Measurements from ENCODE around the gene AMH.
A peak's percentile ranks its signal among the peaks of the same experiment; 100 is the strongest.

The AMH gene

GRCh38 chr19:2255982-2256685 is 7.0 kb downstream of the AMH start, which contains the start of gene JSRP1:
JSRP1 (minus strand) TSS chr19:2256417; CDS start chr19:2255314, 1,103 bp downstream.
- H3K4me2 ChIP-seq (ENCODE audit: insufficient read depth, low read length, poor library complexity, severe bottlenecking), result no peak within 1 kb of the TSS
- H2BK120ac ChIP-seq (ENCODE audit: low read depth, low read length), result no peak within 1 kb of the TSS
- H3K14ac ChIP-seq (ENCODE audit: low read length), result peak within 1 kb of the TSS; percentile 56
- H4K91ac ChIP-seq (ENCODE audit: low read depth, low read length, poor library complexity), result peak within 1 kb of the TSS; percentile 64
- H2BK12ac ChIP-seq (ENCODE audit: low read length), result peak within 1 kb of the TSS; percentile 73
- peak within 1 kb of the TSS; percentile 76 for H3K4ac ChIP-seq (ENCODE audit: low read length)
- no peak within 1 kb of the TSS for H3K4me3 ChIP-seq (ENCODE audit: low read length in 2 of 2)
- no peak within 1 kb of the TSS for H4K8ac ChIP-seq (ENCODE audit: low read depth, low read length)
- H2AFZ ChIP-seq (ENCODE audit: low read length), result no peak within 1 kb of the TSS
- H3K79me1 ChIP-seq (ENCODE audit: low read depth, low read length), result no peaks in the 10 kb centered on the region
- peak within 1 kb of the TSS; percentile 60 for H3K9ac ChIP-seq (ENCODE audit: low read depth, low read length, poor library complexity)
- peak within 1 kb of the TSS; percentile 48 for H3K18ac ChIP-seq (ENCODE audit: low read length)
- no peak within 1 kb of the TSS for H3K23ac ChIP-seq (ENCODE audit: low read depth, low read length, poor library complexity)
- DNase-seq (ENCODE audit: low spot score), result no peak
- no peak within 1 kb of the TSS for H2BK5ac ChIP-seq (ENCODE audit: low read length)
- no peaks in the 10 kb centered on the region for H3K36me3 ChIP-seq (replicated peaks in 1 of 2; ENCODE audit: control insufficient read depth in 2 of 2, insufficient read depth in 2 of 2, low read length in 2 of 2)
- H2BK15ac ChIP-seq (ENCODE audit: low read length), result peak within 1 kb of the TSS; percentile 85
- no CpG with 5 or more reads among the region's 24 CpGs for WGBS, 2 donors (ENCODE audit: extremely low coverage in 2 of 2, insufficient read length in 2 of 2, insufficient replicate concordance in 1 of 2)
- H2AK5ac ChIP-seq (ENCODE audit: low read depth, low read length), result peak within 1 kb of the TSS; percentile 99
- H3K27ac ChIP-seq (replicated peaks; ENCODE audit: low read length), result no peak within 1 kb of the TSS
- peaks cover 2 to 24% (median 3%) of the 10 kb centered on the region in 3 experiments for H3K27me3 ChIP-seq (ENCODE audit: control insufficient read depth in 3 of 3, insufficient read depth in 3 of 3, low read depth in 1 of 3, low read length in 3 of 3)
- peaks cover 0 to 12% of the 10 kb centered on the region in 2 donors for H3K4me1 ChIP-seq (ENCODE audit: control insufficient read depth in 2 of 2, insufficient read depth in 1 of 2, low read depth in 1 of 2, low read length in 2 of 2)
- H3K9me3 ChIP-seq (replicated peaks in 1 of 2; ENCODE audit: control insufficient read depth in 2 of 2, insufficient read depth in 1 of 2, low read depth in 1 of 2, low read length in 2 of 2), result peaks cover 0 to 6% of the 10 kb centered on the region in 2 donors

GRCh38 chr19:2259336-2259735 is 10.2 kb downstream of the AMH start:
- Histone ChIP-seq H4K8ac (ENCODE audit: low read depth, low read length) (no peak overlapping the region), H2BK5ac (ENCODE audit: low read length) (no peak overlapping the region), H3K27me3 (ENCODE audit: control insufficient read depth in 3 of 3, insufficient read depth in 3 of 3, low read depth in 1 of 3, low read length in 3 of 3) (no peaks in the 10 kb centered on the region), H2AFZ (ENCODE audit: low read length) (no peak overlapping the region), H3K27ac (replicated peaks; ENCODE audit: low read length) (no peak overlapping the region), H3K36me3 (replicated peaks in 1 of 2; ENCODE audit: control insufficient read depth in 2 of 2, insufficient read depth in 2 of 2, low read length in 2 of 2) (no peaks in the 10 kb centered on the region), H3K4me3 (ENCODE audit: low read length in 2 of 2) (no peak overlapping the region), H3K14ac (ENCODE audit: low read length) (peak overlapping the region; percentile 38), H3K18ac (ENCODE audit: low read length) (no peak overlapping the region), H3K4ac (ENCODE audit: low read length) (no peak overlapping the region), H3K4me1 (ENCODE audit: control insufficient read depth in 2 of 2, insufficient read depth in 1 of 2, low read depth in 1 of 2, low read length in 2 of 2) (peaks cover 0 to 2% of the 10 kb centered on the region in 2 donors), H2AK5ac (ENCODE audit: low read depth, low read length) (no peak overlapping the region), H2BK15ac (ENCODE audit: low read length) (no peak overlapping the region), H3K9me3 (replicated peaks in 1 of 2; ENCODE audit: control insufficient read depth in 2 of 2, insufficient read depth in 1 of 2, low read depth in 1 of 2, low read length in 2 of 2) (peaks cover 0 to 3% of the 10 kb centered on the region in 2 donors), H3K4me2 (ENCODE audit: insufficient read depth, low read length, poor library complexity, severe bottlenecking) (no peak overlapping the region), H2BK120ac (ENCODE audit: low read depth, low read length) (no peak overlapping the region), H2BK12ac (ENCODE audit: low read length) (no peak overlapping the region), H4K91ac (ENCODE audit: low read depth, low read length, poor library complexity) (no peak overlapping the region), H3K9ac (ENCODE audit: low read depth, low read length, poor library complexity) (no peak overlapping the region), H3K79me1 (ENCODE audit: low read depth, low read length) (no peaks in the 10 kb centered on the region), H3K23ac (ENCODE audit: low read depth, low read length, poor library complexity) (no peak overlapping the region)
- no CpG with 5 or more reads among the region's 5 CpGs for WGBS, 2 donors (ENCODE audit: extremely low coverage in 2 of 2, insufficient read length in 2 of 2, insufficient replicate concordance in 1 of 2)
- DNase-seq (ENCODE audit: low spot score), result no peak

- Histone ChIP-seq H3K9me3 (replicated peaks in 1 of 2; ENCODE audit: control insufficient read depth in 2 of 2, insufficient read depth in 1 of 2, low read depth in 1 of 2, low read length in 2 of 2) (peaks cover 0 to 3% of the 10 kb centered on the region in 2 donors), H2BK5ac (ENCODE audit: low read length) (no peak overlapping the region), H3K9ac (ENCODE audit: low read depth, low read length, poor library complexity) (no peak overlapping the region), H3K36me3 (replicated peaks in 1 of 2; ENCODE audit: control insufficient read depth in 2 of 2, insufficient read depth in 2 of 2, low read length in 2 of 2) (no peaks in the 10 kb centered on the region), H4K8ac (ENCODE audit: low read depth, low read length) (no peak overlapping the region), H3K14ac (ENCODE audit: low read length) (no peak overlapping the region), H2BK120ac (ENCODE audit: low read depth, low read length) (no peak overlapping the region), H2AFZ (ENCODE audit: low read length) (no peak overlapping the region), H3K18ac (ENCODE audit: low read length) (no peak overlapping the region), H4K91ac (ENCODE audit: low read depth, low read length, poor library complexity) (no peak overlapping the region), H3K4me3 (ENCODE audit: low read length in 2 of 2) (no peak overlapping the region), H3K27me3 (ENCODE audit: control insufficient read depth in 3 of 3, insufficient read depth in 3 of 3, low read depth in 1 of 3, low read length in 3 of 3) (no peaks in the 10 kb centered on the region), H3K4me2 (ENCODE audit: insufficient read depth, low read length, poor library complexity, severe bottlenecking) (no peak overlapping the region), H3K23ac (ENCODE audit: low read depth, low read length, poor library complexity) (no peak overlapping the region), H3K4ac (ENCODE audit: low read length) (no peak overlapping the region), H2BK15ac (ENCODE audit: low read length) (no peak overlapping the region), H2AK5ac (ENCODE audit: low read depth, low read length) (no peak overlapping the region), H3K79me1 (ENCODE audit: low read depth, low read length) (no peaks in the 10 kb centered on the region), H2BK12ac (ENCODE audit: low read length) (no peak overlapping the region), H3K4me1 (ENCODE audit: control insufficient read depth in 2 of 2, insufficient read depth in 1 of 2, low read depth in 1 of 2, low read length in 2 of 2) (peaks cover 0 to 2% of the 10 kb centered on the region in 2 donors), H3K27ac (replicated peaks; ENCODE audit: low read length) (no peak overlapping the region)
- WGBS, 2 donors (ENCODE audit: extremely low coverage in 2 of 2, insufficient read length in 2 of 2, insufficient replicate concordance in 1 of 2), result no CpG with 5 or more reads among the region's 11 CpGs
- no peak for DNase-seq (ENCODE audit: low spot score)
These were observed 11.2 kb downstream of the AMH start for GRCh38 chr19:2260341-2260805.

DNA sequence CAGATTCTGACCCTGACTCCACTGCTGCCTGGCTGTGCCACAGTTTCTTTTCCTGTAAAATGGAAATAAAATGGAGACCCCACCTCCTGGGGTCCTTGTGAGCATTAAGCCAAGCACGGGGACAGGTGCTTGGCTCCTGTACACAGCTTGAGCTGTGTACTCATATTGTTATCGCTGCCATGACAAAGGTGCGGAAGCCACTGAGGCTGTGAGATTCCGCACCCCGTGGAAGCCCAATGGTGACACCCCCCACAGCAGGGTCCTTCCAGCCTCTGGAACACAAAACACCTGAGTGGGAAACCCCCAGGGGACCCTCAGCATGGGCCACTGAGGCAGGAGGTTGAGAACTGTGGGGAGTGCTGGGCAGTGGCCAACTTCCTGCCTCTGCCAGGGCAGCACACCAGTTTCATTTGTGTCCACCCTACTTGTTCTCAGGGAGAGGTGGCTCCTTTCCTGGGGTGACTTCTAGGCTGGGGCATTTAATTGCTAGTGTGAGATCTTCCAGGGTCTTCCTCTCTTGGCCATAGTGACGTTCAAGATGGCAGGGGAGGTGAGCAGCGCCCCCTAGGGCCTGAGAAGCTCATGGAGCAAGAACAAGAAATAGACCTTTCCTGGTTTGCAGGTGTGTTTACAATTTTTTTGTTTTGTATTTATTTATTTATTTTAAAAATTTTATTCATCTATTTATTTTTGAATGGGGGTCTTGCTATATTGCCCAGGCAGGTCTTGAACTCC is 12.5 kb downstream of the AMH start:
- Histone ChIP-seq H2BK12ac (ENCODE audit: low read length) (no peak overlapping the region), H3K4me3 (ENCODE audit: low read length in 2 of 2) (no peak overlapping the region), H4K91ac (ENCODE audit: low read depth, low read length, poor library complexity) (no peak overlapping the region), H3K27ac (replicated peaks; ENCODE audit: low read length) (no peak overlapping the region), H3K27me3 (ENCODE audit: control insufficient read depth in 3 of 3, insufficient read depth in 3 of 3, low read depth in 1 of 3, low read length in 3 of 3) (no peaks in the 10 kb centered on the region), H3K23ac (ENCODE audit: low read depth, low read length, poor library complexity) (no peak overlapping the region), H3K4ac (ENCODE audit: low read length) (no peak overlapping the region), H3K36me3 (replicated peaks in 1 of 2; ENCODE audit: control insufficient read depth in 2 of 2, insufficient read depth in 2 of 2, low read length in 2 of 2) (no peaks in the 10 kb centered on the region), H3K4me2 (ENCODE audit: insufficient read depth, low read length, poor library complexity, severe bottlenecking) (no peak overlapping the region), H3K14ac (ENCODE audit: low read length) (no peak overlapping the region), H4K8ac (ENCODE audit: low read depth, low read length) (no peak overlapping the region), H3K18ac (ENCODE audit: low read length) (peak overlapping the region; percentile 52), H2BK15ac (ENCODE audit: low read length) (no peak overlapping the region), H3K9me3 (replicated peaks in 1 of 2; ENCODE audit: control insufficient read depth in 2 of 2, insufficient read depth in 1 of 2, low read depth in 1 of 2, low read length in 2 of 2) (peaks cover 0 to 3% of the 10 kb centered on the region in 2 donors), H2BK5ac (ENCODE audit: low read length) (no peak overlapping the region), H2AFZ (ENCODE audit: low read length) (peak overlapping the region; percentile 49), H2BK120ac (ENCODE audit: low read depth, low read length) (no peak overlapping the region), H3K79me1 (ENCODE audit: low read depth, low read length) (no peaks in the 10 kb centered on the region), H3K9ac (ENCODE audit: low read depth, low read length, poor library complexity) (no peak overlapping the region), H3K4me1 (ENCODE audit: control insufficient read depth in 2 of 2, insufficient read depth in 1 of 2, low read depth in 1 of 2, low read length in 2 of 2) (peaks cover 0 to 3% of the 10 kb centered on the region in 2 donors), H2AK5ac (ENCODE audit: low read depth, low read length) (no peak overlapping the region)
- no CpG with 5 or more reads among the region's 7 CpGs for WGBS, 2 donors (ENCODE audit: extremely low coverage in 2 of 2, insufficient read length in 2 of 2, insufficient replicate concordance in 1 of 2)
- DNase-seq (ENCODE audit: low spot score), result no peak
